Brain microvascular endothelial cell (primary cell): Measurements from ENCODE around the gene CGA.
"Not testable (repeated sequence)": the region's sequence is repeated elsewhere in the genome, so short reads cannot be mapped to it uniquely, and the experiment has no call there.

Experiments used
- DNase-seq: peaks from one replicate; pipeline ENCODE4 v3.0.0-alpha.2; 2020
- H3K27ac ChIP-seq: fragments of 250-450 bp; sonication (Bioruptor Pico); 2 replicates; pipeline ENCODE4 v1.5.1; 2020; ENCODE audit warnings: mild to moderate bottlenecking, moderate library complexity
- H3K27me3 ChIP-seq: fragments of 250-450 bp; sonication (Bioruptor Pico); replicated peaks from 2 replicates; pipeline ENCODE4 v1.5.1; 2020; ENCODE audit warnings: mild to moderate bottlenecking
- H3K36me3 ChIP-seq: fragments of 250-450 bp; sonication (Bioruptor Pico); replicated peaks from 2 replicates; pipeline ENCODE4 v1.5.1; 2020; ENCODE audit warnings: mild to moderate bottlenecking
- H3K4me3 ChIP-seq: 2 replicates; pipeline ENCODE4 v1.5.1; 2011; ENCODE audit warnings: low read depth, mild to moderate bottlenecking, control low read depth, low read length, moderate library complexity
- in situ Hi-C: cut with HindIII; loops from 2 replicates; pipeline ENCODE4 v1.10.0; 2017; ENCODE audit warnings: low sequenced_read_pairs, low pct_ligation_motif_present
- TF ChIP-seq, protein P1 (sequence below): IDR thresholded peaks from 2 replicates; pipeline ENCODE4 v1.5.1; 2011; ENCODE audit warnings: low read depth, mild to moderate bottlenecking, moderate library complexity, low read length, control low read depth, inconsistent platforms; ENCODE audit errors: missing control alignments

CGA gene

DNA sequence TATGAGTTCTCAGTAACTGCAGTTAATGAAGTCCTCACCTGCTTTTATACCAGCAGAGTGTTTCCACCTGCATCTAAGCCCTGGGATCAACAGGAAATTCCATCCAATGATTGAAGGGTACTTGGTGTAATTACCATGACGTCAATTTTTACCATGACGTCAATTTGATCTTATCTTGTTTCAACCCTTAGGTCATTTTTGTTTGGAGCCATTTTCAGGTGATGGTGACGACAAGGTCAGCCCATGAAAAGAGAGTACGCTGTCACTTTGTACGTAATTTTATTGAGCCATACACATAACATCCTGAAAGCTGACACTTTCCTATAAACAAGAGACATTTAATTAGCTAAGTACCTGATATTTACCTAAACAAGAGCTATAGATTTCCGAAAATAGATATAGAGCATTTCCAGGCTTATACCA lies at the start of gene CGA:
Gene CGA, minus strand, starts transcription at position 20 of the 423 bp plus-strand sequence. CDS start 6,906 bp downstream, outside the sequence.
- Histone ChIP-seq H3K4me3 (no peak within 1 kb of the TSS), H3K36me3 (no peaks in the 10 kb centered on the region), H3K27ac (peak within 1 kb of the TSS; percentile 6), H3K27me3 (no peaks in the 10 kb centered on the region)
- no peak for DNase-seq
- TF ChIP-seq, protein P1, sequence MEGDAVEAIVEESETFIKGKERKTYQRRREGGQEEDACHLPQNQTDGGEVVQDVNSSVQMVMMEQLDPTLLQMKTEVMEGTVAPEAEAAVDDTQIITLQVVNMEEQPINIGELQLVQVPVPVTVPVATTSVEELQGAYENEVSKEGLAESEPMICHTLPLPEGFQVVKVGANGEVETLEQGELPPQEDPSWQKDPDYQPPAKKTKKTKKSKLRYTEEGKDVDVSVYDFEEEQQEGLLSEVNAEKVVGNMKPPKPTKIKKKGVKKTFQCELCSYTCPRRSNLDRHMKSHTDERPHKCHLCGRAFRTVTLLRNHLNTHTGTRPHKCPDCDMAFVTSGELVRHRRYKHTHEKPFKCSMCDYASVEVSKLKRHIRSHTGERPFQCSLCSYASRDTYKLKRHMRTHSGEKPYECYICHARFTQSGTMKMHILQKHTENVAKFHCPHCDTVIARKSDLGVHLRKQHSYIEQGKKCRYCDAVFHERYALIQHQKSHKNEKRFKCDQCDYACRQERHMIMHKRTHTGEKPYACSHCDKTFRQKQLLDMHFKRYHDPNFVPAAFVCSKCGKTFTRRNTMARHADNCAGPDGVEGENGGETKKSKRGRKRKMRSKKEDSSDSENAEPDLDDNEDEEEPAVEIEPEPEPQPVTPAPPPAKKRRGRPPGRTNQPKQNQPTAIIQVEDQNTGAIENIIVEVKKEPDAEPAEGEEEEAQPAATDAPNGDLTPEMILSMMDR, result no peak
- in situ Hi-C loops, result no loop called here

DNA sequence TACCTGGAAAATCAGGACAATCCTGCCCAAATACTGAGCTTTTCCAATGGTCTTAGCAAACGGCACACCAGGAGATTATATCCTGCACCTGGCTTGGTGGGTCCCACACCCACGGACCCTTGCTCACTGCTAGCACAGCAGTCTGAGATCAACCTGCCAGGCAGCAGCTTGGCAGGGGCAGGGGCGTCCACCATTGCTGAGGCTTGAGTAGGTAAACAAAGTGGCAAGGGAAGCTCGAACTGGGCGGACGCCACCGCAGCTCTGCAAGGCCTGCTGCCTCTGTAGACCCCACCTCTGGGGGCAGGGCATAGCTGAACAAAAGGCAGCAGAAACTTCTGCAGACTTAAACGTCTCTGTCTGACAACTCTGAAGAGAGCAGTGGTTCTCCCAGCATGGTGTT lies 45.0 kb upstream of the CGA start:
- H3K27me3 ChIP-seq, H3K36me3 ChIP-seq, H3K4me3 ChIP-seq, in situ Hi-C loops, DNase-seq, H3K27ac ChIP-seq: not testable (repeated sequence)

DNA sequence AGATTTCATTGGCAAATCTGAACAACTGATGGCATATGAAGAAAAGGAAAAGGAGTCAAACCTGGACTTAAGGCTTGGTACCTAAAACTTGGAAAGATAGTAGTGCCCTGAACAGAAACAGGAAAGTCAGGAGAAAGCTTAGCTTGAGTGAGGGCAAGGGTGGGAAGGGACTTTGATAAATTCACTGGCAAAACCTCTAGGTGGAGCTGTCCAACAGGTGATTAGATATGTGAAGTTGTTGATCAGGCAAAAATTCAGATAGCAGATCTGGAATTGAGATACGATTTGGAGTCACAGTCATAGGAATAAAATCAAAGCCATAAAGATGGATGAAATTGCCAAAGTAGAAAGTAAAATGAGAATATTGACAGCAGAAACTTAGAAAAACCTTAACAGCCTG lies 44.3 kb upstream of the CGA start:
- Histone ChIP-seq H3K27ac (no peak overlapping the region), H3K36me3 (no peaks in the 10 kb centered on the region), H3K27me3 (no peaks in the 10 kb centered on the region), H3K4me3 (no peak overlapping the region)
- in situ Hi-C loops, result no loop called here
- DNase-seq, result peak; percentile 41
- TF ChIP-seq, protein P1, result peak; percentile 74

DNA sequence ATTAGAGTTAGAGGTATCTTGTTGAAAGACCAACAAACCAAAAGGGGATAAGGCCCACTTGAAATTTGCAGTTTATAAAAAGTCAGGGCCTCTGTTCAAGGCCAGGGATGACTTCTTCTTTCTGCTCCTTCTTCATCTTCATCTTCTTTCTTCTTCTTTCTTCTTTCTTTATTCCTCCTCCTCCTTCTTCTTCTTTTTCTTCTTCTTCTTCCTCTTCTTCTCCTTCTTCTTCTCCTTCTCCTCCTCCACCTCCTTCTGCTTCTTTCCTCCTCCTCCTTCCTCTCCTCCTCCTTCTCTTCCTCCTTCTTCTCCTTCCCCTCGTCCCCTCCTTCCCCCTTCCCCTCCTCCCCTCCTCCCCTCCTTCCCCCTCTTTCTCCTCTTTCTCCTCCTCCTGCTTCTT lies 42.1 kb upstream of the CGA start:
- in situ Hi-C loops, result no loop called here
- DNase-seq, result no peak
- no peak overlapping the region for H3K27ac ChIP-seq

DNA sequence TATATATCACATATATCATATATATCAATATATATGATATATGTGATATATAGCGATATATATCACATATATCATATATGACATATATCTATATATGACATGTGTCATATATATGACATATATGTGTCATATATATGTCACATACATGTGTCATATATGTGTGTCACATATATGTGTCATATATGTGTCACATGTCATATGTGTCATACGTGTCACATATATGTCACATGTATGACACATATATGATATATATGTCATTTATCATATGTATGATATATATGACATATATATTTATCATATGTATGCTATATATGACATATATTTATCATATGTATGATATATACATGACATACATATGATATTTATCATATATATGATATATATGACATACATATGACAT lies 32.8 kb upstream of the CGA start:
- no peak overlapping the region for H3K27ac ChIP-seq

More for the DNA sequence above, 42.1 kb upstream of the CGA start:
- Histone ChIP-seq H3K27me3 (no peaks in the 10 kb centered on the region), H3K4me3 (no peak overlapping the region), H3K36me3 (no peaks in the 10 kb centered on the region)
- TF ChIP-seq, protein P1, result no peak

DNA sequence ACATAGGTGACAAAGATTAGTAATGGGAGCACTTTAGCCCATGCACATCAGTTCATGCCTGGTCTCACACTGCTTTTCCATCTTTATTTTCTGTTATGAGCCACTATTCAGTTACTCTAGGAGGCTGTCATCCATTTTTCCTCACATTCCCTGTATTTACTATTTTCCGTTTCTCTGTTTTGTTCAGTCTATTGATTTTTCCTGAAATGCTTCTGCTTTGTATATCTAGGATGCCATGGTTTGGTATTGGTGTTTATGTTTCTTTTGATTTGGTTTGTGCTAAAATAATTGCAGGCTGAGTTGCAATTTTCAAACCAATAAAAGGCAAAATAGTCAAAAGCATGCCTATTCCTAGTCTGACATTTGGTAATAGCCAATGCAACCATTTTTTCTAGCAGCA lies 31.6 kb upstream of the CGA start:
- no peaks in the 10 kb centered on the region for H3K36me3 ChIP-seq
- H3K27me3 ChIP-seq, result no peaks in the 10 kb centered on the region
- TF ChIP-seq, protein P1, result no peak
- in situ Hi-C loops, result no loop called here
- no peak for DNase-seq
- no peak overlapping the region for H3K27ac ChIP-seq
- no peak overlapping the region for H3K4me3 ChIP-seq

More for the DNA sequence above, 32.8 kb upstream of the CGA start:
- in situ Hi-C loops, result no loop called here
- H3K4me3 ChIP-seq, result no peak overlapping the region
- no peaks in the 10 kb centered on the region for H3K27me3 ChIP-seq
- TF ChIP-seq, protein P1, result no peak
- no peak for DNase-seq
- H3K36me3 ChIP-seq, result no peaks in the 10 kb centered on the region
